HG03139 (cell line): ENCODE results near the gene STK38L.

ENCODE experiments used
- ATAC-seq: cut with Tn5 transposase; IDR thresholded peaks from one replicate; pipeline ENCODE4 v1.9.1; 2021; ENCODE audit not compliant: unreplicated experiment

STK38L gene

GRCh38 chr12:27243804-27244688 lies at the start of gene STK38L:
STK38L (plus strand) TSS chr12:27244286; CDS start chr12:27297721, 53,435 bp downstream.
- ATAC-seq = peak; percentile 87

GRCh38 chr12:27194644-27195043 lies 49.4 kb upstream of the STK38L start:
- no peak for ATAC-seq

GRCh38 chr12:27198036-27198435 lies 46.0 kb upstream of the STK38L start:
- no peak for ATAC-seq

GRCh38 chr12:27199638-27200300 lies 44.3 kb upstream of the STK38L start:
- no peak for ATAC-seq

- ATAC-seq = no peak
Measured at GRCh38 chr12:27201169-27201568, 42.9 kb upstream of the STK38L start.

- ATAC-seq = no peak
Measured at GRCh38 chr12:27206801-27207502, 37.1 kb upstream of the STK38L start.

- peak; percentile 77 for ATAC-seq
Measured at GRCh38 chr12:27207615-27208413, 36.3 kb upstream of the STK38L start.

GRCh38 chr12:27208414-27208750 lies 35.7 kb upstream of the STK38L start:
- no peak for ATAC-seq

GRCh38 chr12:27209257-27209910 lies 34.7 kb upstream of the STK38L start:
- no peak for ATAC-seq

GRCh38 chr12:27210187-27210586 lies 33.9 kb upstream of the STK38L start:
- ATAC-seq = no peak

- ATAC-seq = no peak
Measured at GRCh38 chr12:27212861-27213260, 31.2 kb upstream of the STK38L start.

- no peak for ATAC-seq
Measured at GRCh38 chr12:27213304-27213703, 30.8 kb upstream of the STK38L start.

GRCh38 chr12:27213830-27214787 lies 30.0 kb upstream of the STK38L start:
- no peak for ATAC-seq

- ATAC-seq = no peak
Measured at GRCh38 chr12:27217590-27217989, 26.5 kb upstream of the STK38L start.

- ATAC-seq = no peak
Measured at GRCh38 chr12:27219693-27220054, 24.4 kb upstream of the STK38L start.

GRCh38 chr12:27220055-27220987 lies 23.8 kb upstream of the STK38L start:
- peak; percentile 63 for ATAC-seq

- ATAC-seq = no peak
Measured at GRCh38 chr12:27220988-27221345, 23.1 kb upstream of the STK38L start.

GRCh38 chr12:27221625-27222387 lies 22.3 kb upstream of the STK38L start:
- peak; percentile 63 for ATAC-seq
